ENCODE measurements around the gene PRLR.
"Not testable (repeated sequence)": the region's sequence is repeated elsewhere in the genome, so short reads cannot be mapped to it uniquely, and the experiment has no call there.

Gene PRLR

DNA sequence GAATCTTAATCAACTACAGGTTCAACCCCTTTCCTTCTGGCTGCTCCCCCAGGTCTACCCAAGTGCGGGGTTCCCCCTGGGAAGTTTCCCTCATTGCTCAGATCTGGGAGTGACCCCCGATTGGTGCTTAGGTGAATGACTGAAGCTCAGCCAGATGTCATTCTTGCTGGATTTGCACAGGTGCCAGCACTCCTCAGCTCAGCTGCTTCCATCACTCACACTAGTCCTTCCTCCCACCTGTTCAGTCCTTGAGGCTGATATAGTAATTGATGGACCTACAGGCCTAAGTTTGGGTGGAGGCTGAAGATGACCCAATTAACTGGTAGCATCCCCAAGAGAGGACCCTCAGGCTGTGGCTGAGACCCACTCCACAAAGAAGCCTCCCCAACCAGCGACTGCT lies 32.9 kb downstream of the PRLR start:
- DNase-seq (ENCODE audit: low read depth in 3 of 3) = no peak

DNA sequence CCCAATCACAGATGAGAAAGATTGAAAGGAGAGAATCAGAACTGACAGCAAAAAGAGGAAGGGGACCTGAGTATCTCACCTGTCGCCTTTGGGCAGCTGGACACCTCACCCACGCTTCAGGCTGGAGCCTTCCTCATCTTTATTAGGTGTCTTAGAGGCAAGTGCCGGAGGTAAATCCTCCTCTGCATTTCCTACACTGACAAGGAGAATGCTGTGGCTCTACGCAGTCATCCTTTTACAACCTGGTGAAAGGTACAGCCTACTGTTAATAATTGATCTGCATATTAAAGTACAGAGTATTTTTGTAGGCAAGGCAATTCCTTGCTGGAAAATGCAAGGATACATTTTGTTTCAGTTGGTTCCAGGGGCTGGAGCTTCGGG lies 34.8 kb downstream of the PRLR start:
- no peak for DNase-seq (ENCODE audit: low read depth in 3 of 3)

DNA sequence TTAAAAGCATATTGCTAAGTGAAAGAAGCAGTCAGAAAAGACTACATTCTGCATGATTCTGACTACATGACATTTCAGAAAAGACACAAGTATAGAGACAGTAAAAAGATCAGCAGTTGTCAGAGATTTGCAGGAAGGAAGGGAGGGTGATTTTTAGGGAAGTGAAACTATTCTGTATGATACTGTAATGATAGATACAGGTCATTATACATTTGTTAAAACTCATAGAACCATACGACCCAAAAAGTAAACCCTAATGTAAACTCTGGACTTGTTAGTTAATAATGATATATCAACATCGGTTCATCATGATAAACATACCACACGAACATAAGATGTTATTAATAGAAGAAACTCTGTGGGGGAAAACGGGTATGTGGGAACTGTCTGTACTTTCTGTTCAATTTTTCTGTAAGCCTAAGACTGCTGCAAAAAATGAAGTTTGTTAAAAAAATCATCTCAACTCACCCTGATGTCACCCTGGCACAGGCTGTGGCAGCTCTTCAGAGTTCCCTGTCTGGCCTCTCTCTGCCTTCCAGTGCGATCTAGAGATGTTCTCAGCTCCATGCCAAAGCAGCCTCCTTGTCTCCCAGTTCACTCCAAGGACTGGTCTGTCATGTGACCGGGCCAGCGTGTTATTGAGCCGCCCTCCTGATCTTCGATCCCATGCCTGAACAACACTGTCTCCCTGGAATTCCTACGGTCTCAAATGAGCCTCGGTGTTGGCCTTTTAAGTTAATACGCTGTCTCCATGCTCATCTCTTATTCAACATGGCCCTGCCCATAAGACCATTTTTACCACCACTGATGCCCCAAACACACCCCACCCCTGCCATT lies 35.4 kb downstream of the PRLR start:
- DNase-seq (ENCODE audit: low read depth in 3 of 3) = no peak

DNA sequence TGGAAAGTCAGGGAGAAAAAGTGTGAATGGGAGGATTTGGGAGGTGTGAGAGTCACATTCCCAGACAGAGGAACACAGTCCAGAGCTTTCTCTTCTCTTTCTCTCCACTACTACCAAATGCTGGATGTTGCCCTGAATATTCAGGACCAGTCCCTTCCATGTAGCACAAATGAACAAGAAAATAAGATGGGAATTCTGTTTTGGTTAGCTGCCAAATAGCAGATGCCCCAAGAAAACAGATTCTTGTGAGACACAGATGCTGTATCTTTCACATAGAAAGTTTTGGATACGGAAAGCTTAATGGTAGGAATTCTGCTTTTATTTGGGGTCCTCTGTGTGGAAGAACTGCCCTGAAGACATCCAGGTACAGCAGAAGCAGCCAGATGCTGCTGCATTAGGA lies 37.8 kb downstream of the PRLR start:
- DNase-seq (ENCODE audit: low read depth in 3 of 3) = no peak

DNA sequence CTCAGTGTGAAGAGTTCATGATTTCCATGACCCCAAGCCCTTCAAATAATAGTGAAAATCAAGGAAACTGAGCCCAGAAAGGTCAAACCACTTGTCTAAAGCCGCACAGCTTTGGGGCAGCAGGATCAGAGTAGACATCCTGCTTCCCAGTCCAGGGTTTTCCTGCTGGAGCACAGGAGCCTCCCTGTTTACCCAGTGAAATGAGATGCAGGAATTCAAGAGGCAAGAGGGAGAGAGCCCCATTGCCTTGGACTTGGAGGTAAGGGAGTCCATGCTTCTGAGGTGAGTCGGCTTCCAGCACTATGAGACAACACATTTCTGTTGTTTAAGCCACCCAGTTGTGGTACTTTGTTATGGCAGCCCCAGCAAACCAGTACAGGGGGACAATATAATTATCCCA lies 40.5 kb downstream of the PRLR start:
- not testable (repeated sequence) for DNase-seq (ENCODE audit: low read depth in 3 of 3)

DNA sequence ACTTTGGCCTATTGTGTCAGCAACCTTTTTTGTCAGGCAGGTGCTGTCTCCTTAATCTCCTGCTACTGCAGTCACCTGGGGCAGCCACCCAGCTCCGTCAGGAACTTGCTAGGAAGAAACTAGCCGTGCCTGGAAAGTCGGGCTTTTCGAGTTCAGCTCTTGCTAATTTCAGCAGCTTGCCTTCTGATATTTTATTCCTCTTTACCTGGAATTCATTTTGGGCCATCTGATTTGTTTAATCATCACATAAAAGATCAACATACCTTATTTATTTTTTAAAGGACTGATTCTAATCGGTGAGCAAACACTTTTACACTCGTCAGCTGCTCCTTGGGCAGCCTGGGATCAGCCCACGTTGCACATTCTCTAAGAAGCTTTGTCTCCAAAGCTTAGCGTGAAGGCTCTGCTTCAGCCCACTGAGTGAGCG lies 42.2 kb downstream of the PRLR start:
- no peak for DNase-seq (ENCODE audit: low read depth in 3 of 3)

DNA sequence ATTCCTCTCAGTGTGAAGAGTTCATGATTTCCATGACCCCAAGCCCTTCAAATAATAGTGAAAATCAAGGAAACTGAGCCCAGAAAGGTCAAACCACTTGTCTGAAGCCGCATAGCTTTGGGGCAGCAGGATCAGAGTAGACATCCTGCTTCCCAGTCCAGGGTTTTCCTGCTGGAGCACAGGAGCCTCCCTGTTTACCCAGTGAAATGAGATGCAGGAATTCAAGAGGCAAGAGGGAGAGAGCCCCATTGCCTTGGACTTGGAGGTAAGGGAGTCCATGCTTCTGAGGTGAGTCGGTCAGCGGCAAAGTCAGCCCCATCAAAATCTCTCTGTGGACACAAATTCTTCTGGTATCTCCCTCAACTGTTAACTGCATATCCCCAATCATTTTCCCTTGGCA lies 42.7 kb downstream of the PRLR start:
- DNase-seq (ENCODE audit: low read depth in 3 of 3) = not testable (repeated sequence)

DNA sequence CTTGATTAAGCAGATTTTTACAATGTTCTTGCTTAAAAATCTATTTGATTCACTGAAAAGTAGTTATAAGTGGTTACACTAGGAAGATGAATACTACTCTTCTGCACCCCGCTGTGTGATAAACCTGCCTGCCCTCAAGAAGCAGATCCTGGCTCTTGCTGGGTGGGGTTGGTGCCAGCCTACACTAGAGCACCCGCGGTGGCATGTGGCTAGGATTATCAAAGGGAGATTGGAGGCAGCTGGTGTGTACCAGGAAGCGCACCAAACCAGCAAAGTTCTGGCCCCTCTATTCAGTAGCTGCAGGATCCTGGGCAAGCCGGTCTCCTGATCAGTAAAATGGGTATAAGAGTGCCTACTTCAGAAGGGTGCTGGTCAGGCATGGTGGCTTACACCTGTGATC lies 43.5 kb downstream of the PRLR start:
- no peak for DNase-seq (ENCODE audit: low read depth in 3 of 3)

DNA sequence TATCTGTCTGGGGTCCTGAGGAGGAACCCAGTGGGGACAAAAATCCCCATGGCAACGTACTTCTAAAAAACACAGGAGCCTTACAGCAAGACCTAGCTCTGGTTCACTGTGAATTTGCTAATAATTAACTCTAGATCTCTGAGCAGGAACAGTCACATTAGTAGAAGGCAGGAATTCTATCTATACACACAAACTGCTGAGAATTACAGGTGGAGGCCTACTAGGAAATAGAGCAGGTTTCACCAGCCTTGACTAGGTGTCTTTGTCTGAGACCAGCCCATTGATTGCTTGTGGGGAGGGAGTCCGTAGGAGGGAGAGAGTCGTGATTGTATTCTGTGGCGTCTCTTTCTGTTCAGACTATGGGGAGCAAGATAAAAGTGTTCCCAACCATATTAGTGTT lies 44.8 kb downstream of the PRLR start:
- no peak for DNase-seq (ENCODE audit: low read depth in 3 of 3)

DNA sequence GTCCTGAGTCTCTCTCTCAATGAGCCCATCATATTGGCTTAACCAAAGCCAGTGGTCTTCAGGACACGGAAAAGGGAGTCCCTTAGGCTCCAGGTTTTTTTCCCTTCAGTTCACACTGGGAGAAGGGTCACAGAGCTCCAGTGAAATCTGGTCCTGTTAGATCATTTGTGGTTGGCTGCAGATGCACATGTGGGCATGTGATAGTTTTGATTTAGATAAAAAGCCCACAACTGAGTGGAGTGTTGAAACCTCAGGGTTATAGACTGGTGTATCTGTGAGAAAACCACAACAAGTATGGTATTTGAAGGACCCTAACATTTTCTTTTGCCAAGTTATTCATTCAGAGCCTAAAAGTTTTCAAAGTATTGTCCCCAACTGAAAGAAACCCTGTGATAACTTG lies 46.7 kb downstream of the PRLR start:
- DNase-seq (ENCODE audit: low read depth in 3 of 3) = no peak

DNA sequence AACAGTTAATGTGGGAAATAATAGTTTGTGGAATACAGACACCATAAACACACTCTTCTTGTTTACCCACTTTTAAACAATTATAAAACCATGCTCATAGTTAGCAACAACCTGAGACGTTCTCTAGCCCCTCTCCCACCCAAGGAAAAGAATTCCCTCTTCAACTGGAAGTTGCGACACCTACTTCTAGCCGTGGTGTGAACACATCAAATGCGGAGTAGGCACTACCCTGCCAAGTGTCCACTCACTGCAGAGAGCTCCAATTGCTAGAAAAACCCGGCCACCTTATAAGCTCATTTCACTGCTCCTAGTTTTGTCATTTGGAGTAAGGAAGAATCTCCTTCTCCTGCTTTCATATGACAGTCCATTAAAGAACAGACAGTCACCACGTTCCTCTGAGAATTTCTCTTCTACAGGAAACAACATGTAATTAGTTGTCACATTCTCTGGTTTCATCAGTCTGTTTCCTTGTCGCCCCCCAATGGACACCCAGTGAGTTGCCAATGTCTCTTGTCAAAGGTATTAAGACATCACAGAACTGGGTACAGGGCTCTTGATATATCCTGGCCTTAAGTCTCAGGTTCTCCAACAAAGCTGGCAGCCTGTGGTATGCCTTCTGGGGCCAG lies 47.3 kb downstream of the PRLR start:
- DNase-seq (ENCODE audit: low read depth in 3 of 3) = peak in 1 of 3 experiments; percentile 24

DNA sequence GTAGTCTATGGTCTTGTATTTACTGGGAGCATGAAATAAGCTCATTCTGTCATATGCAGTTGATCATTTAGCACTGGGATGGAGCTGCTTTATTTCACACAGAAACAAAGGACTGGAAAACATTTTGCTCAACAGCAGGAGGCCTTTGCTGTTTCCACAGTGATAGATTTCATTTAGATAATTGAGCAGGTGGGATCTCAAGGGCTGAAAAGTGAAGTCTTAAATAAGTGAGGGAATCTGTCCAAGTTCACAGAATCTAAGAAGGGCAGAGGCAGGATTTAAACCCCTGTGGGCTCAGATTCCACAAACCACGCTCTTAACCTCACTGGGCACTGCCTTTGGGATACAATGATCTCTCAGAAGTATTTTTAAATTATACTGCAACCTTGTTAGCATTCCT lies 47.8 kb downstream of the PRLR start:
- no peak for DNase-seq (ENCODE audit: low read depth in 3 of 3)

DNA sequence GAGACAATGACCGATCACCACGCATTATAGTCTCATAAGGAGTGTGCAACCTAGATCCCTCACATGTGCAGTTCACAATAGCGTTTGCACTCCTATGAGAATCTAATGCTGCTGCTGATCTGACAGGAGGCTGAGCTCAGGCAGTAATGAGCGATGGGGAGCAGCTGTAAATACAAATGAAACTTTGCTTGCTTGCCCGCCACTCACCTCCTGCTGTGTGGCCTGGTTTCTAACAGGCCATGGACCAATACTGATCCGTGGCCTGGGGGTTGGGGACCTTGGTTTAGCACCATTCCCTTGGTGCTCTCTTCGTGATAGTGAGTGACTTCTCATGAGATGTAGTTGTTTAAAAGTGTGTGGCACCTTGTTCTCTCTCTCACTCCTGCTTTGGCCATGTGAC lies 50.2 kb downstream of the PRLR start:
- DNase-seq (ENCODE audit: low read depth in 3 of 3) = no peak

DNA sequence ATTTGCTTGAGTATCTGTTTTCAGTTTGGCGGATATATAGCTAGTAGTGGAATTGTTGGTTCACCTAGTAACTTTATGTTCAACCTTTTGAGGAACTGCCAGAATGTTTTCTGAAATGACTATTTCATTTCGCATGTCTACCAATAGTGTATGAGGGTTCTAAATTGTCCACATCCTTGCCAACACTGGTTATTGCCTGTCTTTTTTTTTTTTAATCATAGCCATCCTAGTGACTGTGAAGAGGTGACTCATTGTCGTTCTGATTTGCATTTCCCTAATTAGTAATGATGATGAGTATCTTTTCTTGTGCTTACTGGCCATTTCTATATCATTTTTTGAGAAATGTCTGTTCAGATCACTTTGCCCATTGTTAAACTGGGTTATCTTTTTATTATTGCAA lies 52.5 kb downstream of the PRLR start:
- no peak for DNase-seq (ENCODE audit: low read depth in 3 of 3)

DNA sequence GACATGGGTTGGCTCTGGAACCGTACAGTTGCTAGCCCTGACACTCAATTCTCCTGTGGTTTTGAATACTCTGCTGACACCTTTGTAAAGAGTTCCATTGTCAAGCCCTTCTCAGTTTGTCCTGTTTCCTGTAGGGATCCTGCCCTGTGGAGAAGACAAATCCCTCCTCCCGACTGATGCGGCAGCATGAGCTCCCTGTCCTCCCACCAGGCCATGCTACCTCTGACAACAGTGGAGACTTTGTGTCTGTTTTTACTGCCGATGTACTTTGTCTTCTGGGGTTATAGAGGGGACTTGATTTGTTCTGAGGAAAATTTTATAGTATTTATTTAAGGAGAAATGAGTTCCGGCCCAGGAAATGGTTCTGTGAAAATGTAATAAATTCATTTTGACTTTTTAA lies 57.8 kb downstream of the PRLR start:
- DNase-seq (ENCODE audit: low read depth in 3 of 3) = no peak

DNA sequence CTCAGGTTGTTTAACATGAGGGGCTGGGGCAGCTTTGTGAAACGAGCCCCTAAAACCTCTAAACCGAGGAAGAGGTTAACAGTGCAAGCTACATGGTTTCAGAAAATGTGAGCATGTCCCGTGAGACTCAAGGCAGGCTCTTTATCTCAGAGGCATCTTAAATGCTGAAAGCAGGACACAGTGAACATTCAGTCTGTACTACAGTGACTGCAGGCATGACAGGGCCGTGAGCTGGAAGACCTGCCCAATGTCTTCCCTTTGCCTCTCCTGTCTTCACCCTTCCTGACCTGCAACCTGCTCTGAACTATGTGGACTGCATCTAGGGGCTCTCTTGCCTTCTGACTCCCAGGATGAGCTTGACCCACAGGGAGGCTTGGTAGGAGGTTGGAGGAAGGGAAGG lies 58.3 kb downstream of the PRLR start:
- DNase-seq (ENCODE audit: low read depth in 3 of 3) = no peak

DNA sequence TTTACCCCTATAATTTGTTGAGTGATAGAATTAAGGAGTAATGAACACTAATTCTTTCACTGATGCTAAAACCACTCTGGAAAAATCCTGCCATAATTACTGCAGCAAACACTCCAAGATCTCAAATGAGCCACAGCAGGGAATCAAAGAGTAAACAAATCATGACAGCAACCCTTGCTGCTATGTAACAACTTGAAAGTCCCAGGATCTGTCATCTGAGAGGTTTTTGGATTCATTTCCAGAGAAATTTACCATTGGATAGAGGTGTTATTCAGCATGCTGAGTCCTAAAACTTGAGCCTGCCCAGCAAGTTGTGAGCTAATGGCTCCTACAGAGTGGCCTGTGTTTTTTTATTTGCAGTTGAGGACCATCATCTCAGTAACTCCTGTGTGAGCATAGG lies 59.2 kb downstream of the PRLR start:
- DNase-seq (ENCODE audit: low read depth in 3 of 3) = no peak

DNA sequence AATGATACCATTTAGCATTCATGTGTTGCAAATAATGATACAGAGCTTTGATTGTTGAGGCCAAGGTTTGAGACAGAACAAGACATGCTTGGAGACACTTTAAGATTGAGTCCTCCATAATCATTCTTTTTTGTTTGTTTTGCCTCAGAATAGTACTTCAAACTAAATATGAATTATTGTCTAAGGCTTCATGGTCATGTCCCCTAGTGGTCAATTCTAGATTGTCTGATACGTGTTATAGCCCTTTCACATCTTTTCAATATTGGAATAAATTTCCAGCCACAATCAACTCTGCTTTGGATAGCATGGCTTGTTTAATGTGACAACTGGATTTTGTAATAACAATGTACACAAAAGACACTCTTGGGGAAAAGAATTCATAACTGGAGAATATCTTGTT lies 64.2 kb downstream of the PRLR start:
- no peak for DNase-seq (ENCODE audit: low read depth in 3 of 3)

DNA sequence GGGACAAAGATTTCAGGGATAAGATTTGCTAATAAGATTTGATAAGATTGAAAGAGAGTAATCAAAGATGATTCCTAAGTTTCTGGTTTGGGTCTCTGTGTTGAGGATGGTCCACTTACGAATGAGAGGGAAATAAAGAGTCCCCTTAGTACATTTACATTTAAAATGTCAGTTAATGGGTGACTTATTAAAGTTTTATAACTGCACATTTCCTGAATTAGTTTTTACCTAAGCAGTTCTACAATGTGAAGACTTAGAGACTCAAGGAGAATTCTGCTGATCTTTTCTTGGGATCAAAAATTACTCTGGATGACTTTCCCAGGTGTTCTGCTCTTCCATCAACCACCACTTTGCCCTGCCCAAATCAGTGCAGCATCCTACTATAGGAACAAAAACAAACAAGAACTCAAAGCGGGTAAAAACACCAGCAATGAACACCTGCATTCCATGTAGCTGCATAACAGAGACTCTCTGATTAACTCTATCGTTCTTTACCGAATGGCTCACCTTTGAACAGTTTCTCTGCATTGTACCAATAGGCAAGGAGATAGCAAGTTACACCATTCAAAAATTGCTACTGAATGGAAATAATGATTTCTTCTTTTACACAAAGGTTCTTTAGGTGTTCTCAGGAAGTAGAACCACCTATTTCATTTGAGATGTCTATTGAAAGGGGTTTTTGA lies 65.3 kb downstream of the PRLR start:
- DNase-seq (ENCODE audit: low read depth in 3 of 3) = no peak

DNA sequence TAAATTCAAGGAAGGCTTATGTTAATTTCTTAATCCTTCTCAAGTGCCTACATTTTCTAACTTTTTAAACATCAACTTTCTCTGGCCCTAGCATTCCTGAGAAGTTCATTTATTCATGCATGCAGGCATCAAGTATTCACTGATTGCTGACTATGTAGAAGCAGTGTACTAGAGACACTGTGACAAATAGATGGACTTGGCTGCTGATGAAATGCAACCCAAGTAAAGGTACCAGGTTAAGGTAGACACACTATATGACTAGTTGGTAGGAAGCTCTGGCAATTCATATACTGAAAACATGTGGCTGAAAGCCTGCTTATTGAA lies 66.6 kb downstream of the PRLR start:
- DNase-seq (ENCODE audit: low read depth in 3 of 3) = no peak

DNA sequence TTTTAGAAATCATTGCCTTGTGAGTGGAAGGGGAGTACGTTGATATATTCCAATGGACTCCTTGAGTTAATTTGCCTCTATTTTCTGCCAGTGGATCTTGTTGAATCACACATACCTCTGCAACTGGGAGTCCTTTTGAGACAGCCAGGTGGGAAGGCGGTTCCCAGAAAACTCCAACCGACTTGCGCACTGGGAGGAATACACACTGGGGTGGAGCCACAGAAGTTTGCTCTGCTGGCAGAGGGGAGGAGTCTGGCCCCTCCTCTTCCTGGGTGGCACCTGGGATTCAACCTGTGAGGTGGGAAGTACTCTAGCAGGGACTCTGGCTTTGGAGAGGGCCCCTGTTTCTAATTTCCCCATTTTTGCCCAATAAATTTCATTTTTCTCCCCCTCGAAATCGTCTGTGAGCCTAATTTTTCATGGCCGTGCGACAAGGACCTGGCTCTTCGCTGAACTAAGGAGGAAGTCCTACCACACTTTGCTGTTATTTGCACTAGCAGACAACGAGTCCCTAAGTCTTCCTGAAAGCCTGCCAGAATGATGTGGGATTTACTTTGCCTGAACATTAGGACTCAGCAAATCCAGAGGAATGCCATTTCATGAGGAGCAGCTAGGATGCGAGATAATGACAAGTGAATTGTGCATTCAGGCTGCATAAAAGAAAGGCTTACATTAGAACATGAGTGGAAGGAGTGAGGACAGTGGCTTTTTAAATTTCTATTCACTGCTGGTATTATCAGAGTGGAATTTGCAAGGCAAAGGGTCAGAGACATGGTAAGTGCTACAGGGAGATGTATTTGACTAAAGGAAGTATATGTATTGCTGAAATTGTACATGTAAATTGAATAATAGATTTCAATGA lies 67.2 kb downstream of the PRLR start:
- no peak for DNase-seq (ENCODE audit: low read depth in 3 of 3)

DNA sequence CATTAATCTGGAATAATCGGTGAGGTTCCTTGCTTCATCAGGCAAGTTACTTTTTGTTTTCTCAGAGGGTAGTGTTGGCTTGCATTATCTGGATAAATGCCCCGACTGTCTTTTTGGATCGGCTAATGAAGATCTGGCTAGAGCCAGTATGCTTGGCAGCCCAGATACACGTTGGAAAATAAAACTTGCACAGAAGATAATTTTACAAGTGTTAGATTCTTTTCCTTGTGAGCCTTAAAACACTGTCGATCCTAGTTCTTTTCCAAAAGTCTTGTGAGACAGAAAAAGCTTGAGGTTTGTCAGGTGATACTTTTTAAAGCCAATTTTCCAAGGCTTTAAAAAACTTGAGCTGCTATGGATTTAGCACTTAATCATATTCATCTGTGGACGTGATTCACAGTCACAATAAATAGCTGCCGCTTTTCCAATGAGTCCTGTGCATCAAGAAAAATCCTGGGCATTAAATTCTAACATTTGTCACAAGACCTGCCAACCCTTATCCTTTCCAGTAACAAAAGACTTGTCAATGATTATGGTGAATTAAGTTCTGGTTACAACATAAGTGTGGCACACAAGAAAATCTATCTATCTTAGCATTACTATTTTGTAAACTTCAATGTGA lies 68.5 kb downstream of the PRLR start:
- DNase-seq (ENCODE audit: low read depth in 3 of 3) = no peak

Data from stimulated activated CD4-positive, alpha-beta T cell treated with anti-CD3 and anti-CD28 coated beads, TNF-alpha, amount 100 ng/mL, for 24 hours (primary cell).